A549 treated with ZK216348 at 1 μM for 4 hours (cell line): ENCODE data around the gene LIMS4. TPM values are rescaled to one million over a fixed set of nuclear protein-coding genes. Genes with fewer than 3 reads are reported as not detected.

Source experiments
- total RNA-seq: library from RNA; stranded (reverse); fragments of 200-300 nt; extraction: Qiagen RNA extraction; gene quantifications from 5 replicates; pipeline ENCODE4 v1.2.3, GENCODE V29; 2022; ENCODE audit warnings: low read depth

Gene LIMS4
- total RNA-seq: 0.33 to 1.4 TPM (median 0.62 TPM) in 5 replicates

GRCh38 chr2:110472171-110473058 lies at the start of gene LIMS4:
Gene LIMS4, minus strand, starts transcription at chr2:110472816. Its CDS starts 38 bp downstream, at chr2:110472778.

Other genes with a start within 250 kb of the LIMS4 start
- gene RGPD6, start 104.4 kb upstream of the LIMS4 start, total RNA-seq: 5.2 to 19.8 TPM (median 7.2 TPM) in 5 replicates
- 32.9 to 45.1 TPM (median 44.6 TPM) in 5 replicates for gene BUB1, start 205.2 kb upstream of the LIMS4 start, total RNA-seq